8988T (cell line): ENCODE results near the gene BNIP2.
"Not testable (repeated sequence)": the region's sequence is repeated elsewhere in the genome, so short reads cannot be mapped to it uniquely, and the experiment has no call there.

ENCODE experiments used
- DNase-seq: peaks from one replicate; pipeline ENCODE4 v3.0.0; 2011

The BNIP2 gene

DNA sequence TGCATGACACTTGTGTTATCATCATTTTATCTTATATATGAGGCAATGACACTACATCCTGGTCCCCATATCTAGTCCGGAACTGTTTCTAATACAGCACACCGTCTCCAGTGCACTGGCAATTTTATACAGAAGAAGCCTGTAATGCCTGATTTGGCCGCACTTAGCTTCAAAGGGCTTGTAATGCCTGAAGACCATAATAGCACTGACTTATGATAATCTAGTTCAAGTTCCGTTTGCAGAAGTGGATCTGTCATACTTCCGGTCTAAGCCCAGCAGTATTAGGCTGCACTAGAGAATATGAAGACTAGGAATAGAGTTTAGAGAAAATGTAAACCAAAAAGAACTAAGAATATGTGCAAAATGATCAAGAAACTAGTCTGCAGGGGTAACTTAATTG, 1.3 kb downstream of the BNIP2 start:
- DNase-seq = no peak

DNA sequence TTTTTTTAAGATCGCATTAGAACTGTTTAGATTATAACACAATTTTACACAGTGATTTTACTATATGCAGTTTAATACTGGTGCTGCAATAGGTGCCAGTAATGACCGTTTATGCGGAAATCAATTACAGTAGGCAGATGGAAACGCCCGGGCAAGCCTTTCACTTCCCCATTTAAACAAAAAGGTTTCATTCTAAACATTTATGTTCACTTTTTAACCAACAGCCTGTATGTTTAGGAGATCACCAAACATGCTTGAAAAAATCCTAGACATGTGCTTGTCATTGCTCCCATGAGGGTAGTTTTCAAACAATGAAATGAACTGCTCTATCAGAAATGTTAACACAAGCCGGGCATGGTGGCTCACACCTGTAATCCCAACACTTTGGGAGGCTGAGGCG, 2.7 kb downstream of the BNIP2 start:
- no peak for DNase-seq

DNA sequence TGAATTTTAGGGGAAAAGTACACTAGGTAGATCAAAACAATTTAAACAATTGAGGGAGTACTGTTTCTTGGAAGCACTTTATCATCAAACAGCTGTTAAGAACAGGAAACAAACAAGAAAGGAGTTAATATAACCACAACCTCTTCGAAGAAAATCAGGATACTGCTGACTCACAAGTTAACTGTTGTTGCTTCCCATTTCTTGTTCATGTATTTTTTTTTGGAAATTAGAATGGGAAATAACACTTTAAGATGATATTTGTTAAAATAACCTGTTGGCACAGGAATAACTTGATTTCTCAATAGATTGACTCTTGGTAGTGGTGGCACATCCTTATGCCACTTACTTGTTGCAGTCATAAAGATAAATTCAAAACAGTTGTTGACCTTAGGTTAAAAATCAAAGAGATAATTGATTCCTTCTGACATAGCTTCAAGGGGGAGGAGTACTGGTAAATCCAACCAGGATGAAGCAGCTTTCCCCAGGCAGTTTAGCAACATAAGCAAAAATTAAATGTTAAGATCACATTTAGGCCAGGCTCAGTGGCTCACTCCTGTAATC, 3.3 kb downstream of the BNIP2 start:
- DNase-seq = no peak

DNA sequence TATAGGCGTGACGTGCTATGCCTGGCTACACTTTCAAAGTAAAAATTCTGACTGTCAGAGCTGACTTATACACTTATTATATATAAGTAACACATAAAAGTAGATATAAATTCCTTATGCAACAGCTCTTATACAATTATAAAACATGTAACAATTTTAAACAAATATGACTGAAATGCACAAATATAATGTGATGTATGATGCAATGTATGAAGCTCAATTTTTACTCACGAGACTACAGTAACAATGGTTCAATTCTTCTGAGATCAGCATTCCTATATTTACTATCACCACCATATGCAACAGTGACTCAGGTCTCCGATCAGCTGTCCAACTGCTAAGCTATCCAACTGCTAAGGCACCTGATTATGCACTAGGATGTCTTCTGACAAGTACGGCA, 8.2 kb downstream of the BNIP2 start:
- no peak for DNase-seq

DNA sequence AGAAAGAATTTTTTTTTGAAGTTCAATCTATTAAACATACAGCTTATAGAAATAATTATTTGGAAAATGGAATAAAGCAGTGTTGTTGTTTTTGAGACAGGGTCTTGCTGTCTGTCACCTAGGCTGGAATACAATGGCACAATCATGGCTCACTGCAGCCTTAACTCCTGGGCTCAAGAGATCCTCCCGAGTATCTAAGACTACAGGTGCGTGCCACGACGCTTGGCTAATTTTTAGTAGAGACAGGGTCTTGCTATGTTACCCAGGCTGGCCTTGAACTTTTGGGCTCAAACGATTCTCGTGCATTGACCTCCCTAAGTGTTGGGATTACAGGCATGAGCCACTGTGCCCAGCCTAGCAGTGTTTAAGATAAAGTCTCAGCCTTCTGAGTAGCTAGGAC, 8.8 kb downstream of the BNIP2 start:
- DNase-seq = no peak

- DNase-seq = no peak
These were observed 10.5 kb downstream of the BNIP2 start for GRCh38 chr15:59678620-59679019.

- DNase-seq = no peak
These were observed 10.9 kb downstream of the BNIP2 start for GRCh38 chr15:59678172-59678571.

DNA sequence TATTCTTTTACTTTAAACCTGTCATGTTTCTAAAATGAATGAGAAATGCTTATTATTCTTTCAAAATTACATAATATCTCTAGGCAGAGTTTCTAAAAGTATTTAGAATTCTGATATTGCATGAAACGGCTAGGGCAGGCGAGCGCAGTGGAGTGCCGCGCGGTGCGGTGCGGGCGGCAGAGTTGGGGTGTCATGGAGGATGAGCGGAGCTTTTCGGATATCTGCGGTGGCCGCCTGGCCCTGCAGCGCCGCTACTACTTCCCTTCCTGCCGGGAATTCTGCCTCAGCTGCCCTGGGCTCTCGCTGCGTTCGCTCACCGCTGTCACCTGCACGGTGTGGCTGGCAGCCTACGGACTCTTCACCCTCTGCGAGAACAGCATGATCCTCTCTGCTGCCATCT, 12.6 kb downstream of the BNIP2 start:
- DNase-seq = no peak

DNA sequence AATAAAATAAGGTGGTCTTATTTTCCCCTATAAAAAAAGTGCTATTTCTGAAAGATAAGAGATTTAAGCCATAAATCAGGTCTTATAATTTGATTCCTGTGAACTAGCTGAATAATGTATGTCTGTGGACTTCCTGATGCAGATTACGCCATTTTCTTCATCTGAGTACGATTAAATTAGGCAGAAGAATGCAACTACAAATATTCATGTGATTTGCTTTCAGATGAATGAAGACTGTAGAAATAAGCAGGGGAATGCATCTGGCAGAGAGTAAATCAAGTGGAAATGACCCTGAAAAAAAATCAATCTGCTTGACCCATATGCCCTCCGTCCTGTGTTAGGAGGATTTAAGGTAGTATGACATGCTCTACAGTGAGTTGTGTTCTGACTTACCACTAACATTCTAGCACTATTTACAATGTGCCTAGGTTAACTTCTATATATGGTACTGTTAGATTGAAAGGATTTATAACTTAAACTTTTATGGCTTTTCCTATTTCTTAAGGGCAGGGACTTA, 14.7 kb downstream of the BNIP2 start:
- DNase-seq = no peak

- no peak for DNase-seq
These were observed 20.6 kb downstream of the BNIP2 start for GRCh38 chr15:59668556-59668955.

DNA sequence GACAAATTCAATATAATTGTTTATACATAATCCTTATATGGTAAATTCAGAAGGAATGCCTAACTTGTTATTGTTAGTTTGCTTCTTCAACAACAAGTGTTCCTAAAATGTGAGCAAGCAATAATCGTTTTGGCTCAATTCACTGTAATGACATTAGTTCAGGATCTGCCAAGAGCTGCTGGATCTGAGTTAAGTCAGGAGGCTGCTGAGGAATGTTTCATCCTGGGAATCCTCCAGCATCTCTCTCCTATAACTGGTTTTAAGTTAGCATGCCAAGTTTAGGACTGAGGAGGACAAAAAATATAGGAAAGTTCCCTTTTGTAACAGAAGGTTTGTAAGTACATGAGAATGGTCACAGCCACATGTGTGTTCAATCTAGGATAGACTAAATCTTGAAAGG, 26.9 kb downstream of the BNIP2 start:
- no peak for DNase-seq

DNA sequence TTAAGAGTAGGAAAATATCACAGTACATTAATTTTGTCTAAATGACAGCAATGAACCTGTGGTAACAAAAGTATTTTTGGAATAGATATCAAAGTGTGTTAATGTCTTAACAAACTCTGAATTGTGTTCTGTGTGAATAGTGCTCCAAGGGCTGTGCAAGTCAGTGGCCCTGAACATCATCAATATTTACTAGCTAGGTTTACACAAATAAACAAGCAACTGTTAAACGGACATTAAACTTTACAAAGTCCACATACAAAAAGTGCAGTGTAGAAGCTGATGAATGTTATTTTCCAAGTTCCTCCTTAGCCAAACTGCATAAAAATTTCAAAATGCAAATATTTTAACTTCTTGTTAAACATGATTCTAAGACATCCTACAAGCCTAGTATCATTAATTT, 29.8 kb downstream of the BNIP2 start:
- DNase-seq = no peak

GRCh38 chr15:59657635-59658125, 31.4 kb downstream of the BNIP2 start:
- DNase-seq = no peak

DNA sequence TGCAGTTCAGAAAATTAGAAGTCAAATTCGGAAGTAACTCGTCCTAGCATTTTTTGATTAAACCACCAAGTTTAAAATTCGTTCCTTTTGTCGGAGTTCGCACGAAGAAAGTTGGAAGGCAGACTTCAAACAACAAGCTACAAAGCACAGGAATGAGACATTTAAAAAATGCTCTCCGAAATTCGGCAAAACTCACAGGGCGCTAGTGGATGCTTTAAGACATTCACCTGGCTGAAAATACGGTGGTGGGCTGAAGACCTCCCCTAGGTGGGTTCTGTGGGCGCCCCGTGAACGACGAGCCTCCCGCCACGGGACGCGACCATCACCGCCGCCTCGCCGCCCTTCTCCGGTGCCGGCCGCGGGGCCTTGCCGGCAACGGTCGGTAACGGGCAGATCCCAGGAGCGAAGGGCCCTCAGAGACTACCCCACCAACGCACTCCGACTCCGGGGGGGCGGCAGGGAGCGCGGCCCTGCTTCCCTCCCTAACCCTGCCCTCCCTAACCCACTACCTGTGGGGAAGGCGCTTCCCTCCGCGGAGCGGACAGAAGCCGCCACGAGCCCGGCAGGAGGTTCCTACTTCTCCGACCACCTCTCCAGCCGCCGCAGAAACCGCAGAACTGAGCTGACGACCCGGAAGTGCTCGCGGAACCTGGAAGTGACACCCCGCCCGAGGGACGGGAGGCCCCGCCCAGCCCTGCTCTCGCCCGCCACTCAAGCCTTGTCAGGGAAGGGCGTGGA, 32.1 kb downstream of the BNIP2 start, which contains the start of gene GTF2A2:
Gene GTF2A2, minus strand, starts transcription at position 619 of the 738 bp plus-strand sequence. CDS start 5,238 bp downstream, outside the sequence.
- DNase-seq = peak; percentile 73

- no peak for DNase-seq
These were observed 35.1 kb downstream of the BNIP2 start for GRCh38 chr15:59654046-59654445.

DNA sequence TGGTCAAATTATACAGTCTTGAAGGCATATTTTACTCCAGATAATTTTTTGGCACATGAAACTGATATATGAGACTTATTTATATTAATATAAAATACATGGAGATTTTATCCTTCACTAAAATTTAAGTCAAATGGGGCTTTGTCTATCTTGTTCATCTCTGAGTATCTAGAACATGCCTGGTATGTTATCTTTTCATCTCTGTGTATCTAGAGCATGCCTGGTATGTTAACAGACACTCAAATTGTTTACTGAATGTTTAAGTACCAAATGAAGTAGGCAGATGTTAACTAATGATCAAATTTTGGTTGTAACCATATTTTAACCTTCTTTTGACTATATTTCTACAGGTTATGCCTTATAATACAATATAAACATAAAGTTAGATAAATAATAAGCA, 39.5 kb downstream of the BNIP2 start:
- no peak for DNase-seq

DNA sequence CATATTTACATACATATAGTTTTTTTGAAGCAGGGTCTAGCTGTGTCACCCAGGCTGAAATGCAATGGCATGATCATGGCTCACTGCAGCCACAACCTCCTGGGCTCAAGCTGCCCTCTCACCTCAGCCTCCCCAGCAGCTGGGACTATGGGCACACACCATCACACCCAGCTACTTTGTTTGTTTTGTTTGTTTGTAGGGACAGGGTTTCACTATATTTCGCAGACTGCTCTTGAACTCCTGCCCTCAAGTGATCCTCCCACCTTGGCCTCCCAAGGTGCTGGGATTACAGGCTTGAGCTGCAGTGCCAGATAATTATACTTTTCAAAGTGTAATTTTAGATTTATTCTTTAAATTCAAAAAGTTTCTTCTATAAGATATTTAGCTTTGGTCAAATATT, 42.0 kb downstream of the BNIP2 start:
- no peak for DNase-seq

- no peak for DNase-seq
These were observed 42.8 kb downstream of the BNIP2 start for GRCh38 chr15:59646277-59646676.

GRCh38 chr15:59645812-59646211, 43.3 kb downstream of the BNIP2 start:
- DNase-seq = not testable (repeated sequence)

GRCh38 chr15:59644756-59645155, 44.4 kb downstream of the BNIP2 start:
- DNase-seq = no peak

DNA sequence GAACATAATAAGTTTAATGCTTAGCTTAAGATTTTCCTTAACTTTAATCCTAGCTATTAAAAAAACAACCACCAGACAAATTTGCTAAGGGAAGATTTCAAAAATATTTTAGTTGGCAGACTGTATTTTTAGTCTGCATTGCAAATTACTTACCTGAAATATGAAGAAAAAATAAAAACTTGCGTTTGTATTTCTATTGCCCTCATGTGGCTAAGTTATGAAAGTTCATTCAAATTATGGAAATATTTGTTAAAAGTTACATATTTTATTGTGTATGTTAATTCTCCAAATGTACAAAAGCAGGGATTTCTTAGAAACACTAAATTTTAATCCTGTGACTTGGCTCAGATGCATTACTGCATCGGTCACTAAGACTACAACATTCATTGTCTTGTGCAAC, 46.8 kb downstream of the BNIP2 start:
- no peak for DNase-seq

DNA sequence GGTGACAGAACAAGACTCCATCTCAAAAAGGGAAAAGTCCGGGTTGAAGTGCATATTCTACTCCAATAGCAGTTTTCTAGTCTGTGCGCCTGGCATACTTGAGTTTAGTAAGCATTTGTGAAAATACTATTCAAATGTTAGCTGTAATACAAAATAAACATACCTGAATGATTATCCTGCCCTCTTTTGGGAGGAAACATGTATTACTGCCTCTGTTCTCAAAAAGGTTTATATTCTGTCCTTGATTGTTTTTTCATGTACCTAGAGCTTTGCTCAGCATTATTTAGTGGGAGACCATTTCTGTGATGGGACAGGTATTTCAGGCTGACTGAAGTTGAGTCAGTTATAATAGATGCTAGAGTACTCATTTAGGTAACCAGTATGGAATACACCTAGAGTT, 51.6 kb downstream of the BNIP2 start:
- DNase-seq = not testable (repeated sequence)

- DNase-seq = no peak
These were observed 52.9 kb downstream of the BNIP2 start for GRCh38 chr15:59636184-59636583.

- no peak for DNase-seq
These were observed 56.4 kb downstream of the BNIP2 start for GRCh38 chr15:59632714-59633113.

- DNase-seq = peak; percentile 36
These were observed 66.8 kb downstream of the BNIP2 start for GRCh38 chr15:59622289-59622688.
